Suppressor macrophage (primary cell): Measurements from ENCODE around the gene DNAJC13.

Experiments used
- DNase-seq, 4 experiments: peaks; one replicate each; pipeline ENCODE4 v3.0.0-alpha.2; 2020 to 2022

DNAJC13 gene

GRCh38 chr3:132486099-132486498 lies 68.8 kb downstream of the DNAJC13 start:
- DNase-seq: no peak

GRCh38 chr3:132488151-132488550 lies 70.8 kb downstream of the DNAJC13 start:
- DNase-seq: no peak

- no peak for DNase-seq
Observed at GRCh38 chr3:132499071-132499470, 81.8 kb downstream of the DNAJC13 start.

GRCh38 chr3:132503559-132503958 lies 86.3 kb downstream of the DNAJC13 start:
- DNase-seq: no peak

GRCh38 chr3:132504375-132504933 lies 87.2 kb downstream of the DNAJC13 start:
- no peak for DNase-seq

- no peak for DNase-seq
Observed at GRCh38 chr3:132507657-132508056, 90.4 kb downstream of the DNAJC13 start.

- no peak for DNase-seq
Observed at GRCh38 chr3:132509096-132509495, 91.8 kb downstream of the DNAJC13 start.

- DNase-seq: peak in 2 of 4 experiments; percentile 5 to 10
Observed at GRCh38 chr3:132509506-132509905, 92.2 kb downstream of the DNAJC13 start.

- DNase-seq: no peak
Observed at GRCh38 chr3:132513057-132513456, 95.8 kb downstream of the DNAJC13 start.

- no peak for DNase-seq
Observed at GRCh38 chr3:132517311-132517710, 100.0 kb downstream of the DNAJC13 start.

GRCh38 chr3:132519914-132520313 lies 102.6 kb downstream of the DNAJC13 start:
- no peak for DNase-seq

- no peak for DNase-seq
Observed at GRCh38 chr3:132521901-132522300, 104.6 kb downstream of the DNAJC13 start.

GRCh38 chr3:132522353-132522752 lies 105.1 kb downstream of the DNAJC13 start:
- no peak for DNase-seq

GRCh38 chr3:132530624-132531023 lies 113.3 kb downstream of the DNAJC13 start:
- no peak for DNase-seq

GRCh38 chr3:132535575-132536441 lies 118.5 kb downstream of the DNAJC13 start:
- DNase-seq: peak; percentile 66 to 80 (median 77)

GRCh38 chr3:132536442-132537153 lies 119.3 kb downstream of the DNAJC13 start:
- DNase-seq: no peak

- DNase-seq: no peak
Observed at GRCh38 chr3:132537297-132537696, 120.0 kb downstream of the DNAJC13 start.

- DNase-seq: no peak
Observed at GRCh38 chr3:132538072-132538471, 120.8 kb downstream of the DNAJC13 start.

GRCh38 chr3:132539681-132540080 lies 122.4 kb downstream of the DNAJC13 start:
- no peak for DNase-seq

GRCh38 chr3:132542577-132542976 lies 125.3 kb downstream of the DNAJC13 start:
- no peak for DNase-seq

- peak; percentile 68 to 93 (median 79) for DNase-seq
Observed at GRCh38 chr3:132543011-132543739, 125.9 kb downstream of the DNAJC13 start.

GRCh38 chr3:132544130-132544529 lies 126.8 kb downstream of the DNAJC13 start:
- DNase-seq: no peak

GRCh38 chr3:132545471-132545870 lies 128.2 kb downstream of the DNAJC13 start:
- peak; percentile 26 to 75 (median 60) for DNase-seq
